Endodermal cell (in vitro differentiated cells): ENCODE results near the gene SFPQ. TPM values are rescaled to one million over a fixed set of nuclear protein-coding genes. Genes with fewer than 3 reads are reported as not detected.
A peak's percentile ranks its signal among the peaks of the same experiment; 100 is the strongest.

ENCODE experiments used
- DNase-seq: peaks from one replicate; pipeline ENCODE4 v3.0.0-alpha.2; 2017
- H3K27ac ChIP-seq: 2 replicates; pipeline ENCODE4 v1.5.1; 2013; ENCODE audit warnings: mild to moderate bottlenecking, low read depth, low read length, moderate library complexity
- H3K27me3 ChIP-seq: 2 replicates; pipeline ENCODE4 v1.6.1; 2013; ENCODE audit warnings: mild to moderate bottlenecking, low read length, moderate library complexity; ENCODE audit not compliant: insufficient read depth, control insufficient read depth, poor library complexity, severe bottlenecking
- H3K36me3 ChIP-seq: 2 replicates; pipeline ENCODE4 v1.7.0; 2013; ENCODE audit warnings: mild to moderate bottlenecking, low read length, moderate library complexity; ENCODE audit not compliant: control insufficient read depth, insufficient read depth
- H3K4me1 ChIP-seq: one replicate; pipeline ENCODE4 v1.7.0; 2013; ENCODE audit warnings: low read length; ENCODE audit not compliant: control insufficient read depth, insufficient read depth
- H3K4me3 ChIP-seq: 2 replicates; pipeline ENCODE4 v1.5.1; 2013; ENCODE audit warnings: mild to moderate bottlenecking, low read length, moderate library complexity
- H3K9ac ChIP-seq: 2 replicates; pipeline ENCODE4 v1.6.1; 2013; ENCODE audit warnings: mild to moderate bottlenecking, low read length, moderate library complexity; ENCODE audit not compliant: poor library complexity, severe bottlenecking; ENCODE audit errors: extremely low read depth
- H3K9me3 ChIP-seq: 2 replicates; pipeline ENCODE4 v1.6.1; 2013; ENCODE audit warnings: mild to moderate bottlenecking, low read length, moderate library complexity; ENCODE audit not compliant: control insufficient read depth
- H3K27ac Mint-ChIP-seq: 2 replicates; pipeline ENCODE4 v1.8.0; 2020; ENCODE audit warnings: mixed read lengths
- H3K27me3 Mint-ChIP-seq: 2 replicates; pipeline ENCODE4 v1.8.0; 2021; ENCODE audit warnings: mild to moderate bottlenecking, mixed read lengths; ENCODE audit not compliant: insufficient read depth
- H3K36me3 Mint-ChIP-seq: 2 replicates; pipeline ENCODE4 v1.8.0; 2020; ENCODE audit warnings: low read depth, mixed read lengths
- H3K4me1 Mint-ChIP-seq: 2 replicates; pipeline ENCODE4 v1.8.0; 2020; ENCODE audit warnings: mixed read lengths
- H3K4me3 Mint-ChIP-seq: 2 replicates; pipeline ENCODE4 v1.8.0; 2020; ENCODE audit warnings: mild to moderate bottlenecking, moderate library complexity, mixed read lengths
- H3K9me3 Mint-ChIP-seq: 2 replicates; pipeline ENCODE4 v1.8.0; 2020; ENCODE audit warnings: mild to moderate bottlenecking, mixed read lengths
- CTCF ChIP-seq: fragments of 200-600 bp; sonication (generic); conservative IDR thresholded peaks from 2 replicates; pipeline ENCODE4 v1.5.0; 2021; ENCODE audit warnings: antibody characterized with exemption, mild to moderate bottlenecking
- WGBS, 2 experiments: methylation state at CpG; one replicate each; pipeline versions ENCODE4 v1.1.5 to v1.1.7; 2013; ENCODE audit warnings: missing lambda C conversion rate in 2 of 2, mixed read lengths in 1 of 2; ENCODE audit not compliant: insufficient coverage in 1 of 2, insufficient read length in 1 of 2; 5-methylcytosine and 5-hydroxymethylcytosine counted together
- total RNA-seq, 2 donors: library from RNA; stranded (reverse); fragmentation: NEBNext Ultra II Directional in 1 of 2; extraction: Animal tissue kit (Norgen Biotek cat#: 25700) in 1 of 2; gene quantifications; 2 replicates in 1 of 2; 3 replicates in 1 of 2; pipeline ENCODE4 v1.2.1, GENCODE V29; 2021

Gene SFPQ
- total RNA-seq, 2 donors from 2014 or later = 350 to 491 TPM

GRCh38 chr1:35177237-35177786 lies 15.6 kb downstream of the SFPQ start:
- Mint-ChIP-seq H3K36me3 (peaks cover 72% of the 10 kb centered on the region), H3K27ac (peak overlapping the region; percentile 35), H3K4me1 (peaks cover 46% of the 10 kb centered on the region), H3K27me3 (no peaks in the 10 kb centered on the region), H3K4me3 (no peak overlapping the region), H3K9me3 (no peaks in the 10 kb centered on the region)
- Histone ChIP-seq H3K36me3 (peaks cover 73% of the 10 kb centered on the region), H3K27ac (no peak overlapping the region), H3K9me3 (no peaks in the 10 kb centered on the region), H3K9ac (no peak overlapping the region), H3K27me3 (no peaks in the 10 kb centered on the region), H3K4me3 (no peak overlapping the region), H3K4me1 (peaks cover 11% of the 10 kb centered on the region)
- TF ChIP-seq CTCF = no peak
- no peak for DNase-seq
- 89 to 97% methylated on average over 1 to 4 of the region's 4 CpGs for WGBS, 2 experiments

- no peak for TF ChIP-seq CTCF
- H3K36me3 Mint-ChIP-seq = peaks cover 55% of the 10 kb centered on the region
- Histone ChIP-seq H3K36me3 (peaks cover 56% of the 10 kb centered on the region), H3K4me3 (no peak overlapping the region), H3K9ac (no peak overlapping the region), H3K9me3 (no peaks in the 10 kb centered on the region), H3K27ac (no peak overlapping the region), H3K27me3 (no peaks in the 10 kb centered on the region), H3K4me1 (peaks cover 11% of the 10 kb centered on the region)
- DNase-seq = no peak
- 83 to 100% methylated on average over 1 of the region's 1 CpG for WGBS, 2 experiments
- H3K27me3 Mint-ChIP-seq = no peaks in the 10 kb centered on the region
- no peak overlapping the region for H3K27ac Mint-ChIP-seq
- H3K9me3 Mint-ChIP-seq = no peaks in the 10 kb centered on the region
- H3K4me1 Mint-ChIP-seq = peaks cover 30% of the 10 kb centered on the region
- H3K4me3 Mint-ChIP-seq = no peak overlapping the region
Measured at GRCh38 chr1:35175602-35176001, 17.3 kb downstream of the SFPQ start.

GRCh38 chr1:35175098-35175576 lies 17.8 kb downstream of the SFPQ start:
- Mint-ChIP-seq H3K9me3 (no peaks in the 10 kb centered on the region), H3K4me3 (no peak overlapping the region), H3K36me3 (peaks cover 51% of the 10 kb centered on the region), H3K27me3 (no peaks in the 10 kb centered on the region), H3K27ac (peak overlapping the region; percentile 37), H3K4me1 (peaks cover 26% of the 10 kb centered on the region)
- Histone ChIP-seq H3K9ac (no peak overlapping the region), H3K4me3 (no peak overlapping the region), H3K36me3 (peaks cover 51% of the 10 kb centered on the region), H3K9me3 (no peaks in the 10 kb centered on the region), H3K27me3 (no peaks in the 10 kb centered on the region), H3K4me1 (peaks cover 11% of the 10 kb centered on the region), H3K27ac (no peak overlapping the region)
- no peak for TF ChIP-seq CTCF
- 92 to 98% methylated on average over 6 to 9 of the region's 9 CpGs for WGBS, 2 experiments
- DNase-seq = no peak
